Panc1 (cell line): ENCODE results near the gene ARHGEF38. TPM values are rescaled to one million over a fixed set of nuclear protein-coding genes. Genes with fewer than 3 reads are reported as not detected.

Experiments used
- ATAC-seq: fragments of 200-7000 bp; cut with Tn5 transposase; 2 replicates; pipeline ENCODE4 v1.9.1; 2020; ENCODE audit warnings: mild to moderate bottlenecking, moderate library complexity
- BruUV-seq: library from RNA; stranded (reverse); fragments of 400-500 nt; replicated peaks from 2 replicates; lab custom pipeline; 2021; lab: Mats Ljungman, UMichigan
- CTCF ChIA-PET: fragments of 300-600 bp; sonication (Branson Sonifier 250); formaldehyde crosslinking; loops from one replicate; lab custom pipeline; 2022; ENCODE audit warnings: antibody characterized with exemption; lab: Charles Lee
- POLR2A ChIA-PET: fragments of 300-600 bp; sonication (Branson Sonifier 250); formaldehyde crosslinking; loops from one replicate; lab custom pipeline; 2022; ENCODE audit warnings: antibody characterized with exemption; lab: Charles Lee
- DNase-seq: peaks from one replicate; pipeline ENCODE4 v3.0.0-alpha.2; 2010; ENCODE audit warnings: low read depth, low spot score
- H3K27ac ChIP-seq: 2 replicates; pipeline ENCODE4 v1.5.1; 2011; ENCODE audit warnings: mild to moderate bottlenecking, low read length, inconsistent platforms
- H3K27me3 ChIP-seq: fragments of 200-500 bp; sonication (Bioruptor generic); 2 replicates; pipeline ENCODE4 v1.6.0; 2014; ENCODE audit warnings: low read length, inconsistent platforms; ENCODE audit not compliant: control insufficient read depth, insufficient read depth
- H3K36me3 ChIP-seq: fragments of 200-500 bp; sonication (Bioruptor generic); 2 replicates; pipeline ENCODE4 v1.5.1; 2014; ENCODE audit warnings: inconsistent platforms, mild to moderate bottlenecking, low read length, moderate library complexity; ENCODE audit not compliant: control insufficient read depth, insufficient read depth
- H3K4me1 ChIP-seq: 2 replicates; pipeline ENCODE4 v1.5.1; 2011; ENCODE audit warnings: inconsistent platforms, mild to moderate bottlenecking, low read length, moderate library complexity; ENCODE audit not compliant: control insufficient read depth, insufficient read depth
- H3K4me3 ChIP-seq, 2 experiments: 2 replicates each; pipeline ENCODE4 v1.5.1; 2011 to 2012; ENCODE audit warnings: low read depth in 2 of 2, low read length in 2 of 2, mild to moderate bottlenecking in 2 of 2, inconsistent platforms in 1 of 2, moderate library complexity in 1 of 2
- H3K9me3 ChIP-seq: fragments of 200-500 bp; sonication (Bioruptor generic); 2 replicates; pipeline ENCODE4 v1.5.1; 2014; ENCODE audit warnings: low read depth, mild to moderate bottlenecking, inconsistent platforms, low read length, moderate library complexity; ENCODE audit not compliant: control insufficient read depth, insufficient read depth
- POLR2AphosphoS5 ChIP-seq: IDR thresholded peaks from 2 replicates; pipeline ENCODE4 v1.6.1; 2012; ENCODE audit warnings: mild to moderate bottlenecking, low read depth, low read length, moderate library complexity
- SIN3A ChIP-seq: IDR thresholded peaks from 2 replicates; pipeline ENCODE4 v1.6.1; 2012; ENCODE audit warnings: low read depth, mild to moderate bottlenecking, low read length, moderate library complexity, borderline replicate concordance; ENCODE audit not compliant: insufficient read depth
- TCF7L2 ChIP-seq: IDR thresholded peaks from 2 replicates; pipeline ENCODE4 v1.6.1; 2011; ENCODE audit warnings: mild to moderate bottlenecking, low read depth, low read length, inconsistent platforms
- in situ Hi-C: cut with HindIII; loops from 2 replicates; pipeline ENCODE4 v1.10.0; 2016; ENCODE audit warnings: low sequenced_read_pairs, low pct_unique_long_range_greater_than_20kb
- intact Hi-C: fragments of 100-400 bp; cut with micrococcal nuclease; formaldehyde crosslinking; loops from one replicate; pipeline ENCODE4 v1.10.0; 2022; ENCODE audit not compliant: unreplicated experiment
- total RNA-seq: library from RNA; stranded (reverse); gene quantifications from one replicate; pipeline ENCODE4 v1.2.1, GENCODE V29; 2021; ENCODE audit not compliant: unreplicated experiment
- TF ChIP-seq, protein P1 (sequence below), 2 experiments: IDR thresholded peaks; 2 replicates each; pipeline ENCODE4 v1.6.1; 2011 to 2012; ENCODE audit warnings: low read depth in 2 of 2, control low read depth in 1 of 2, low read length in 1 of 2, mild to moderate bottlenecking in 1 of 2, moderate library complexity in 1 of 2; ENCODE audit not compliant: insufficient read depth in 1 of 2
- TF ChIP-seq, protein P2 (sequence below): fragments of 450-650 bp; IDR thresholded peaks from 2 replicates; pipeline ENCODE4 v1.5.1; 2017; ENCODE audit warnings: mild to moderate bottlenecking

The ARHGEF38 gene
- total RNA-seq, 1 experiment from 2014 or later: not detected

DNA sequence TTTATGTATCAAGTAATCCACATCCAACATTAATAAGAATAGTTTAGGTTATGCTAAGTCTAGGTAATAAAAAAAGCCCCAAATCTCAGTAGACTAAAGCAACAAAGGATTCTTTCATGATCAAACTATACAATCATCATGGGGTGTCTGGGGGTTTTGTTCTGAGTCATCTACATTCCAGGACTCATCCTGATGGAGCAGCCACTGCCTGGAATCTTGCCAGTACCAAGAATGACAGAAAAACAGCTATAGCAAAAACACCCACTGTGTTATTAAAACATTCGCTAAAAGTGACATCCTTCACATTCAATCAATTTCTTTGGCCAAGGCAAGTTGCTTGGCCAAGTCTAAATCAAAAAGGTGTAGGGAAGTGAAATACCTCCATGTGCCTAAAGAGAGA lies 3.9 kb upstream of the ARHGEF38 start:
- BruUV-seq: no TSS peak
- intact Hi-C loops (no loop called here), in situ Hi-C loops (no loop called here)
- Histone ChIP-seq H3K36me3 (no peaks in the 10 kb centered on the region), H3K4me1 (no peaks in the 10 kb centered on the region), H3K27me3 (no peaks in the 10 kb centered on the region; the same call in 1 of the 2 replicates), H3K27ac (no peak overlapping the region), H3K4me3 (no peak overlapping the region), H3K9me3 (no peaks in the 10 kb centered on the region)
- CTCF ChIA-PET: no interaction called here
- TF ChIP-seq, protein P1, sequence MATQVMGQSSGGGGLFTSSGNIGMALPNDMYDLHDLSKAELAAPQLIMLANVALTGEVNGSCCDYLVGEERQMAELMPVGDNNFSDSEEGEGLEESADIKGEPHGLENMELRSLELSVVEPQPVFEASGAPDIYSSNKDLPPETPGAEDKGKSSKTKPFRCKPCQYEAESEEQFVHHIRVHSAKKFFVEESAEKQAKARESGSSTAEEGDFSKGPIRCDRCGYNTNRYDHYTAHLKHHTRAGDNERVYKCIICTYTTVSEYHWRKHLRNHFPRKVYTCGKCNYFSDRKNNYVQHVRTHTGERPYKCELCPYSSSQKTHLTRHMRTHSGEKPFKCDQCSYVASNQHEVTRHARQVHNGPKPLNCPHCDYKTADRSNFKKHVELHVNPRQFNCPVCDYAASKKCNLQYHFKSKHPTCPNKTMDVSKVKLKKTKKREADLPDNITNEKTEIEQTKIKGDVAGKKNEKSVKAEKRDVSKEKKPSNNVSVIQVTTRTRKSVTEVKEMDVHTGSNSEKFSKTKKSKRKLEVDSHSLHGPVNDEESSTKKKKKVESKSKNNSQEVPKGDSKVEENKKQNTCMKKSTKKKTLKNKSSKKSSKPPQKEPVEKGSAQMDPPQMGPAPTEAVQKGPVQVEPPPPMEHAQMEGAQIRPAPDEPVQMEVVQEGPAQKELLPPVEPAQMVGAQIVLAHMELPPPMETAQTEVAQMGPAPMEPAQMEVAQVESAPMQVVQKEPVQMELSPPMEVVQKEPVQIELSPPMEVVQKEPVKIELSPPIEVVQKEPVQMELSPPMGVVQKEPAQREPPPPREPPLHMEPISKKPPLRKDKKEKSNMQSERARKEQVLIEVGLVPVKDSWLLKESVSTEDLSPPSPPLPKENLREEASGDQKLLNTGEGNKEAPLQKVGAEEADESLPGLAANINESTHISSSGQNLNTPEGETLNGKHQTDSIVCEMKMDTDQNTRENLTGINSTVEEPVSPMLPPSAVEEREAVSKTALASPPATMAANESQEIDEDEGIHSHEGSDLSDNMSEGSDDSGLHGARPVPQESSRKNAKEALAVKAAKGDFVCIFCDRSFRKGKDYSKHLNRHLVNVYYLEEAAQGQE (IDR thresholded peaks at IDR 0.05; ENCODE audit: insufficient read depth in 1 of 2, low read depth in 2 of 2, low read length in 1 of 2): no peak
- TF ChIP-seq SIN3A: no peak
- no peak for TF ChIP-seq POLR2AphosphoS5
- TF ChIP-seq, protein P2, sequence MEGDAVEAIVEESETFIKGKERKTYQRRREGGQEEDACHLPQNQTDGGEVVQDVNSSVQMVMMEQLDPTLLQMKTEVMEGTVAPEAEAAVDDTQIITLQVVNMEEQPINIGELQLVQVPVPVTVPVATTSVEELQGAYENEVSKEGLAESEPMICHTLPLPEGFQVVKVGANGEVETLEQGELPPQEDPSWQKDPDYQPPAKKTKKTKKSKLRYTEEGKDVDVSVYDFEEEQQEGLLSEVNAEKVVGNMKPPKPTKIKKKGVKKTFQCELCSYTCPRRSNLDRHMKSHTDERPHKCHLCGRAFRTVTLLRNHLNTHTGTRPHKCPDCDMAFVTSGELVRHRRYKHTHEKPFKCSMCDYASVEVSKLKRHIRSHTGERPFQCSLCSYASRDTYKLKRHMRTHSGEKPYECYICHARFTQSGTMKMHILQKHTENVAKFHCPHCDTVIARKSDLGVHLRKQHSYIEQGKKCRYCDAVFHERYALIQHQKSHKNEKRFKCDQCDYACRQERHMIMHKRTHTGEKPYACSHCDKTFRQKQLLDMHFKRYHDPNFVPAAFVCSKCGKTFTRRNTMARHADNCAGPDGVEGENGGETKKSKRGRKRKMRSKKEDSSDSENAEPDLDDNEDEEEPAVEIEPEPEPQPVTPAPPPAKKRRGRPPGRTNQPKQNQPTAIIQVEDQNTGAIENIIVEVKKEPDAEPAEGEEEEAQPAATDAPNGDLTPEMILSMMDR: no peak
- no peak for TF ChIP-seq TCF7L2
- DNase-seq (no peak), ATAC-seq (no peak)
- POLR2A ChIA-PET: no interaction called here

DNA sequence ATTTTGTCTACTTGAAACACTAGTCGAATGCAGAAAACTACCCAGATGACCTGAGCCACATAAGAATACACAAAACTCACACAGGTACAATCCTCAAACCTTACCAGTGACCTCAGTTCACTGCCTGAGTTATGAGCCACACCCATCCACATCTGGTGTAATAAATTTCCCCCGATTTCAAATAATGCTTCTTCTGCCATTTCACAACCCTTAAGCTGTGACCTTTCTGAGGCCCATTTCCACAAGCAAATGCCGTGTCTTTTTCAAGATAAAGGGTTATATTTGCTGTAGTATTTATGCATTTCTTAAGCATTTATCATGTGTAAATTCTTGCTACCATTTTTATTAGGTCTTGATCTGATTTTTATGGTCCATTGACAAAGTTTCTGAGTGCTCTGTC lies 1.8 kb upstream of the ARHGEF38 start:
- intact Hi-C loops: no loop called here
- no peak for ATAC-seq
- TF ChIP-seq, protein P1 (IDR thresholded peaks at IDR 0.05; ENCODE audit: insufficient read depth in 1 of 2, low read depth in 2 of 2, low read length in 1 of 2): no peak
- TF ChIP-seq POLR2AphosphoS5 (no peak), SIN3A (no peak), TCF7L2 (no peak)
- TF ChIP-seq, protein P2: no peak

More for the DNA sequence above, 1.8 kb upstream of the ARHGEF38 start:
- no TSS peak for BruUV-seq
- Histone ChIP-seq H3K36me3 (no peaks in the 10 kb centered on the region), H3K27ac (no peak overlapping the region), H3K27me3 (no peaks in the 10 kb centered on the region; the same call in 1 of the 2 replicates), H3K4me1 (no peaks in the 10 kb centered on the region), H3K9me3 (no peaks in the 10 kb centered on the region), H3K4me3 (no peak overlapping the region)
- no peak for DNase-seq
- ChIA-PET POLR2A (no interaction called here), CTCF (no interaction called here)
- in situ Hi-C loops: no loop called here
